Gastrocnemius medialis (tissue), 4 donors: ENCODE results near the gene FBXO27. TPM values are rescaled to one million over a fixed set of nuclear protein-coding genes. Genes with fewer than 3 reads are reported as not detected.

Experiments used
- ATAC-seq, 2 donors: fragments of 150-250 bp; one replicate each; pipeline ENCODE4 v1.9.1; 2016
- DNase-seq, 2 donors: peaks; one replicate each; pipeline ENCODE4 v3.0.0-alpha.2; 2019
- H3K27ac ChIP-seq, 4 donors: fragments of 200-600 bp; sonication (generic); 1 replicate in 1 of 4; 2 replicates in 3 of 4; pipeline ENCODE4 v1.5.1; 2016 to 2018; ENCODE audit warnings: mild to moderate bottlenecking in 2 of 4, moderate library complexity in 1 of 4
- H3K27me3 ChIP-seq, 3 donors: fragments of 200-600 bp; sonication (generic) in 2 of 3; 1 replicate in 1 of 3; 2 replicates in 2 of 3; pipeline versions ENCODE4 v1.5.1 to v1.6.0; 2016 to 2019; ENCODE audit warnings: mild to moderate bottlenecking in 1 of 3, moderate library complexity in 1 of 3
- H3K36me3 ChIP-seq, 2 donors: fragments of 200-600 bp; sonication (generic) in 1 of 2; one replicate each; pipeline ENCODE4 v1.5.1; 2017 to 2018
- H3K4me1 ChIP-seq, 2 donors: fragments of 200-600 bp; sonication (generic) in 1 of 2; one replicate each; pipeline ENCODE4 v1.5.1; 2016 to 2017; ENCODE audit warnings: mild to moderate bottlenecking in 2 of 2
- H3K4me3 ChIP-seq, 4 donors: fragments of 200-600 bp; sonication (generic) in 3 of 4; 1 replicate in 1 of 4; 2 replicates in 3 of 4; pipeline ENCODE4 v1.5.1; 2016 to 2019; ENCODE audit warnings: mild to moderate bottlenecking in 2 of 4
- H3K9me3 ChIP-seq, 3 donors: fragments of 200-600 bp; sonication (generic) in 2 of 3; 1 replicate in 1 of 3; 2 replicates in 2 of 3; pipeline ENCODE4 v1.5.1; 2016 to 2019
- POLR2A ChIP-seq, 2 donors: fragments of 450-650 bp; IDR thresholded peaks; one replicate each; pipeline ENCODE4 v1.6.1; 2017; ENCODE audit warnings: antibody characterized with exemption in 2 of 2, mild to moderate bottlenecking in 2 of 2, moderate library complexity in 2 of 2
- in situ Hi-C, 4 donors: fragments of 200-750 bp; cut with MboI; loops; one replicate each; pipeline versions ENCODE4 v1.15.0 to v1.8.0; 2017; ENCODE audit warnings: low sequenced_read_pairs in 4 of 4
- intact Hi-C: fragments of 100-400 bp; cut with DNase I; formaldehyde crosslinking; loops from one replicate; pipeline ENCODE4 v1.15.1; 2023; ENCODE audit warnings: low total_unique reads
- total RNA-seq, 4 donors: library from RNA; depleted of rRNA; stranded (reverse); fragments of >200 nt; gene quantifications; one replicate each; pipeline versions ENCODE4 v1.1.0 to v1.2.3, GENCODE V29; 2016
- TF ChIP-seq, protein P1 (sequence below), 5 experiments: fragments of 450-650 bp in 3 of 5; fragments of 200-600 bp in 2 of 5; sonication (generic) in 2 of 5; IDR thresholded peaks in 4 of 5; conservative IDR thresholded peaks in 1 of 5; 1 replicate in 4 of 5; 2 replicates in 1 of 5; pipeline ENCODE4 v1.5.1; 2016 to 2019; ENCODE audit warnings: antibody characterized with exemption in 5 of 5, mild to moderate bottlenecking in 3 of 5, moderate library complexity in 3 of 5

The FBXO27 gene
- total RNA-seq, 4 donors from 2014 or later, result 0.20 to 1.2 (median 0.52) TPM; not detected in 1

DNA sequence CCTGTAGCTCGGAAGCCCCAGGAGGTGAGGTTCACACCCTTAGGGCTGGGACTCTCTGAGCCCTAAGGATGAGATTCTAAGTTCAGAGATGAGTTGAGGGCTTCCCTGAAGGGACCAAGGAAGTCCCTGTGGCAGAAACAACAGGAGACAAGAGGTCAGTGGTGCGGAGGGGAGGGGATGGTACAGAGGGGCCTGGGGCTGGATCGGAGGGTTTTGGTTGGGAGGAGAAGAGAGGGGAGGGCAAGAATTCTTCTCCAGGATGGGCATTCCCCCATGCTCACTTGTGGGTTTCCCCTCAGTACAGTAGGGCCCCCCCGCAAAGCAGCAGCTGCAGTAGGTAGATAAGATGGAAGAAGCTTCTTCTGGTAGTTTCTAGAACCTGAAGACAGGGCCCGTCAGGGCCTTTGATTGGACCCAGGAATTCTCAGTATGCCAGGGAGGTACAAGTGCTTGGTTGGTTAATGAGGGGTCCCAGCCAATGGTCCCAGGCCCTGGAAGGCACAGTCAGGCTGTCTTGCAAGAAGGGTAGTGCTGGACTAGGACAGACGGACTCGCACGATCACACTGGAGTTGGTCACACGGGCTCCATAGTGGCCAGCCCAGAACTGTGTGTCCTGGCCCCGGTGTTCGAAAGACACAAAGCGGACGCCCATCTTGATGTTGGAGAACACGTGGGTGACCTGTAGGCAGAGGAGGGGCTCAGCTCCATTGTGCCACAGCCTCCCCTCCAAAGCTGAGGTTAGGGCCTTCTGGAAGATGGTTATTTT, 7.3 kb downstream of the FBXO27 start:
- no peak for TF ChIP-seq POLR2A (IDR thresholded peaks at IDR 0.05)
- TF ChIP-seq, protein P1, sequence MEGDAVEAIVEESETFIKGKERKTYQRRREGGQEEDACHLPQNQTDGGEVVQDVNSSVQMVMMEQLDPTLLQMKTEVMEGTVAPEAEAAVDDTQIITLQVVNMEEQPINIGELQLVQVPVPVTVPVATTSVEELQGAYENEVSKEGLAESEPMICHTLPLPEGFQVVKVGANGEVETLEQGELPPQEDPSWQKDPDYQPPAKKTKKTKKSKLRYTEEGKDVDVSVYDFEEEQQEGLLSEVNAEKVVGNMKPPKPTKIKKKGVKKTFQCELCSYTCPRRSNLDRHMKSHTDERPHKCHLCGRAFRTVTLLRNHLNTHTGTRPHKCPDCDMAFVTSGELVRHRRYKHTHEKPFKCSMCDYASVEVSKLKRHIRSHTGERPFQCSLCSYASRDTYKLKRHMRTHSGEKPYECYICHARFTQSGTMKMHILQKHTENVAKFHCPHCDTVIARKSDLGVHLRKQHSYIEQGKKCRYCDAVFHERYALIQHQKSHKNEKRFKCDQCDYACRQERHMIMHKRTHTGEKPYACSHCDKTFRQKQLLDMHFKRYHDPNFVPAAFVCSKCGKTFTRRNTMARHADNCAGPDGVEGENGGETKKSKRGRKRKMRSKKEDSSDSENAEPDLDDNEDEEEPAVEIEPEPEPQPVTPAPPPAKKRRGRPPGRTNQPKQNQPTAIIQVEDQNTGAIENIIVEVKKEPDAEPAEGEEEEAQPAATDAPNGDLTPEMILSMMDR (IDR thresholded peaks at IDR 0.05 in 4 of 5, conservative IDR thresholded peaks at IDR 0.05 in 1 of 5), result no peak
- Histone ChIP-seq H3K4me3 (no peak overlapping the region), H3K4me1 (no peaks in the 10 kb centered on the region), H3K36me3 (no peaks in the 10 kb centered on the region), H3K27me3 (peaks cover 0 to 5% (median 0%) of the 10 kb centered on the region in 3 donors), H3K9me3 (no peaks in the 10 kb centered on the region), H3K27ac (no peak overlapping the region)
- intact Hi-C loops, result no loop called here
- ATAC-seq (no peak), DNase-seq (no peak)
- in situ Hi-C loops, result no loop called here

DNA sequence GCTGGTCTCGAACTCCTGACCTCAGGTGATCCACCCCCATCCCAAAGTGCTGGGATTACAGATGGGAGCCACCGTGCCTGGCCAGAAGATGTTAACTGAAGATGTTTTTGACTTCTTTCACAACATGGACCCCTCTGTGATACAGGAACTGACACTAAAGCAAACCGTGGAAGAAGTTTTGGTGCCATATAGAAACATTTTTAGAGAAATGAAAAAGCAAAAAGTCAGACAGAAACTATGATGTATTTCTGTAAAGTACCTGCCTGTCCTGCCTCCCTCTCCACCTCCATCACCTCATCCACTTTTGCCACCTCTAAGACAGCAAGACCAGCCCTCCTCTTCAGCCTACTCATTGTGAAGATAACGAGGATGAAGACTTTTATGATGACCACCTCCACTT, 11.3 kb downstream of the FBXO27 start:
- ATAC-seq, result no peak
- H3K4me1 ChIP-seq, result no peaks in the 10 kb centered on the region
- TF ChIP-seq, protein P1 (IDR thresholded peaks at IDR 0.05 in 4 of 5, conservative IDR thresholded peaks at IDR 0.05 in 1 of 5), result no peak
- no peak for TF ChIP-seq POLR2A (IDR thresholded peaks at IDR 0.05)
- in situ Hi-C loops (no loop called here), intact Hi-C loops (no loop called here)
- H3K27ac ChIP-seq, result no peak overlapping the region
- no peak overlapping the region for H3K4me3 ChIP-seq
- H3K36me3 ChIP-seq, result no peaks in the 10 kb centered on the region
- H3K9me3 ChIP-seq, result no peaks in the 10 kb centered on the region
- no peaks in the 10 kb centered on the region for H3K27me3 ChIP-seq
- DNase-seq, result no peak

DNA sequence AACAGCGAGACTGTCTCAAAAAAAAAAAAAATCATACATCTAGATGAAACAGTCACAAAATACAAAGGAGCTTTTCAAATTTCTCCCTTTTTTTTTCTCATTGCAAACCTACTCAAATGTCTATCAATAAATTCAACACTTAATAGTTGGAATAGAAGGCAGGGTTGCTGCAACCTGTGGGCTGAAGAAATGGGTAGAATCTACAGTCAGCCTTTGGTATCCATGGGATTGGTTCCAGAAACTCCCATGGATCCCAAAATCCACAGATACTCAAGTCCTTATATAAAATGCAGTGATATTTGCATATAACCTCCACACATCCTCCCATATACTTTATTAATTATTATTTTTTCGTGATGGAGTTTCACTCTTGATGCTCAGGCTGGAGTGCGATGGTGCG, 14.7 kb downstream of the FBXO27 start:
- no peak for TF ChIP-seq POLR2A (IDR thresholded peaks at IDR 0.05)
- TF ChIP-seq, protein P1 (IDR thresholded peaks at IDR 0.05 in 4 of 5, conservative IDR thresholded peaks at IDR 0.05 in 1 of 5), result no peak
- ATAC-seq, result no peak

DNA sequence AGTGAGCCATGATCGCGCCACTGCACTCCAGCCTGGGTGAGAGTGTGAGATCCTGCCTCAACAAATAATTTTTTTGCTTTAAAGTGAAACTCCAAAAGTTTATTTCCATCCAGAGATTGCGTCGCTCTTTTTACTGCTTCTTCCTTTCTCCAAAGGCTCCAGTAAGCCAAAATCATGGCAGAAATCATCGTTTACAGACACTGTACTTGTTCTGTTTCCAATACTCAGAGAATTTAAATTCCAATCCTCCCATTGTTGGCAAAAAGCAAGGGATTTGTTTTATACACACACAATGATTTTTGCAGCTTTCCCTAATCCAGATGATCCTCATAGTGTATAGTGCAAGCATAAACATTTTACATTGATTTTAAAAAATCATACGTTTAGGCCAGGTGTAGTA, 15.3 kb downstream of the FBXO27 start:
- in situ Hi-C loops, result no loop called here

More for the DNA sequence above, 14.7 kb downstream of the FBXO27 start:
- intact Hi-C loops (no loop called here), in situ Hi-C loops (no loop called here)
- no peaks in the 10 kb centered on the region for H3K4me1 ChIP-seq
- DNase-seq, result no peak
- H3K9me3 ChIP-seq, result no peaks in the 10 kb centered on the region
- no peak overlapping the region for H3K27ac ChIP-seq
- no peaks in the 10 kb centered on the region for H3K27me3 ChIP-seq
- H3K36me3 ChIP-seq, result no peaks in the 10 kb centered on the region
- no peak overlapping the region for H3K4me3 ChIP-seq

More for the DNA sequence above, 15.3 kb downstream of the FBXO27 start:
- Histone ChIP-seq H3K27me3 (no peaks in the 10 kb centered on the region), H3K27ac (no peak overlapping the region), H3K36me3 (no peaks in the 10 kb centered on the region), H3K4me1 (no peaks in the 10 kb centered on the region), H3K9me3 (no peaks in the 10 kb centered on the region), H3K4me3 (no peak overlapping the region)
- intact Hi-C loops, result no loop called here
- TF ChIP-seq, protein P1 (IDR thresholded peaks at IDR 0.05 in 4 of 5, conservative IDR thresholded peaks at IDR 0.05 in 1 of 5), result no peak
- no peak for TF ChIP-seq POLR2A (IDR thresholded peaks at IDR 0.05)
- ATAC-seq (no peak), DNase-seq (no peak)
